Gastroesophageal sphincter (tissue), 4 donors: Measurements from ENCODE around the gene RFX8. TPM values are rescaled to one million over a fixed set of nuclear protein-coding genes. Genes with fewer than 3 reads are reported as not detected.

Experiments used
- ATAC-seq: fragments of 150-250 bp; one replicate; pipeline ENCODE4 v1.9.1; 2016; ENCODE audit warnings: mild to moderate bottlenecking, moderate library complexity
- H3K27ac ChIP-seq, 4 donors: fragments of 200-600 bp; sonication (generic) in 3 of 4; 1 replicate in 3 of 4; 2 replicates in 1 of 4; pipeline ENCODE4 v1.5.1; 2016 to 2019
- H3K27me3 ChIP-seq: fragments of 200-600 bp; sonication (generic); one replicate; pipeline ENCODE4 v1.5.1; 2019
- H3K36me3 ChIP-seq, 2 donors: fragments of 200-600 bp; sonication (generic); one replicate each; pipeline ENCODE4 v1.5.1; 2019; ENCODE audit warnings: control low read depth in 1 of 2
- H3K4me1 ChIP-seq, 3 donors: fragments of 200-600 bp; sonication (generic); 1 replicate in 2 of 3; 2 replicates in 1 of 3; pipeline ENCODE4 v1.5.1; 2016 to 2019; ENCODE audit warnings: control low read depth in 2 of 3
- H3K4me3 ChIP-seq, 2 donors: fragments of 200-600 bp; sonication (generic); one replicate each; pipeline ENCODE4 v1.5.1; 2019; ENCODE audit warnings: mild to moderate bottlenecking in 1 of 2, moderate library complexity in 1 of 2
- H3K9me3 ChIP-seq, 3 donors: fragments of 200-600 bp; sonication (generic); one replicate each; pipeline ENCODE4 v1.5.1; 2017 to 2019; ENCODE audit warnings: control low read depth in 2 of 3
- CTCF ChIP-seq, 4 experiments: fragments of 200-600 bp in 2 of 4; fragments of 450-650 bp in 2 of 4; sonication (generic) in 1 of 4; IDR thresholded peaks; one replicate each; pipeline ENCODE4 v1.5.1; 2017 to 2019; ENCODE audit warnings: antibody characterized with exemption in 4 of 4, mild to moderate bottlenecking in 2 of 4, moderate library complexity in 2 of 4
- EP300 ChIP-seq: sonication (generic); formaldehyde crosslinking; IDR thresholded peaks from one replicate; pipeline ENCODE4 v1.6.1; 2017; ENCODE audit warnings: antibody characterized with exemption, mild to moderate bottlenecking
- POLR2A ChIP-seq, 2 donors: fragments of 450-650 bp; IDR thresholded peaks; one replicate each; pipeline ENCODE4 v1.6.1; 2017; ENCODE audit warnings: antibody characterized with exemption in 2 of 2, mild to moderate bottlenecking in 2 of 2, moderate library complexity in 1 of 2
- POLR2AphosphoS5 ChIP-seq: sonication (generic); formaldehyde crosslinking; IDR thresholded peaks from one replicate; pipeline ENCODE4 v1.6.1; 2017; ENCODE audit warnings: antibody characterized with exemption
- WGBS, 2 donors: methylation state at CpG; one replicate each; pipeline ENCODE4 v1.1.5; 2018; ENCODE audit warnings: low coverage in 1 of 2; 5-methylcytosine and 5-hydroxymethylcytosine counted together
- total RNA-seq, 4 donors: library from RNA; depleted of rRNA; stranded (reverse); fragments of >200 nt; gene quantifications; one replicate each; pipeline ENCODE4 v1.1.0, GENCODE V29; 2016

RFX8 gene
- total RNA-seq, 4 donors from 2014 or later: 0.54 TPM; not detected in 3

DNA sequence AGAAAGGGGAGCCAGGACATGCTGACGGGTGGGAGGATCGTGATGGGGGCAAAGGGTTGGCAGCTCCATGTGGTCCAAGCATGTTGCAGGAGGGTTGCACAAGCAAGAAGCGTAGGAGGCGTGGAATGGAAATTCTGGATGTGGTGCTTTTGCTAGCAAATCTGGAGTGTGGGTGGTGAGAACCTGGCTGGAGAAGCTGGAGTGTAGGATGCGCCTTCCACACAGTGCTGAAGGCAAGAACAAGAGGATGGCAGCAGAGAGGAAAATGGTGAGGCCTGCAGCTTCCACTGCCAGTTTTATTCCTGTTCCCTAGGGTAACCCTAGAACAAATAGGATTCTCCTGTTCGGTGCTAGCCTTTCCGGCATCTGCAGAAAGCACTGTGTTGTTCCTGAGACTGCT, 110.0 kb downstream of the RFX8 start:
- TF ChIP-seq POLR2AphosphoS5: no peak
- no peak for TF ChIP-seq POLR2A (IDR thresholded peaks at IDR 0.05)
- TF ChIP-seq EP300: no peak
- TF ChIP-seq CTCF (IDR thresholded peaks at IDR 0.05): no peak
- Histone ChIP-seq H3K27me3 (no peaks in the 10 kb centered on the region), H3K9me3 (no peaks in the 10 kb centered on the region), H3K4me1 (no peaks in the 10 kb centered on the region), H3K36me3 (no peaks in the 10 kb centered on the region), H3K27ac (no peak overlapping the region), H3K4me3 (no peak overlapping the region)
- ATAC-seq: no peak
- 89 to 93% methylated on average over 5 to 7 of the region's 7 CpGs for WGBS, 2 donors

- no peak for ATAC-seq
- 80 to 100% methylated on average over 1 to 2 of the region's 4 CpGs for WGBS, 2 donors
Measured at GRCh38 chr2:101362777-101363176, 112.1 kb downstream of the RFX8 start.

GRCh38 chr2:101362316-101362715, 112.6 kb downstream of the RFX8 start:
- 80 to 93% methylated on average over 2 to 3 of the region's 3 CpGs for WGBS, 2 donors
- Histone ChIP-seq H3K4me3 (no peak overlapping the region), H3K9me3 (no peaks in the 10 kb centered on the region), H3K36me3 (no peaks in the 10 kb centered on the region), H3K4me1 (no peaks in the 10 kb centered on the region), H3K27ac (no peak overlapping the region), H3K27me3 (no peaks in the 10 kb centered on the region)
- no peak for ATAC-seq
- TF ChIP-seq CTCF (IDR thresholded peaks at IDR 0.05): no peak
- TF ChIP-seq POLR2A (IDR thresholded peaks at IDR 0.05): no peak
- TF ChIP-seq EP300: no peak
- no peak for TF ChIP-seq POLR2AphosphoS5

More at GRCh38 chr2:101362777-101363176, 112.1 kb downstream of the RFX8 start:
- Histone ChIP-seq H3K9me3 (no peaks in the 10 kb centered on the region), H3K36me3 (no peaks in the 10 kb centered on the region), H3K27me3 (no peaks in the 10 kb centered on the region), H3K4me3 (no peak overlapping the region), H3K27ac (no peak overlapping the region), H3K4me1 (no peaks in the 10 kb centered on the region)
- no peak for TF ChIP-seq POLR2AphosphoS5
- TF ChIP-seq POLR2A (IDR thresholded peaks at IDR 0.05): no peak
- TF ChIP-seq CTCF (IDR thresholded peaks at IDR 0.05): no peak
- no peak for TF ChIP-seq EP300

DNA sequence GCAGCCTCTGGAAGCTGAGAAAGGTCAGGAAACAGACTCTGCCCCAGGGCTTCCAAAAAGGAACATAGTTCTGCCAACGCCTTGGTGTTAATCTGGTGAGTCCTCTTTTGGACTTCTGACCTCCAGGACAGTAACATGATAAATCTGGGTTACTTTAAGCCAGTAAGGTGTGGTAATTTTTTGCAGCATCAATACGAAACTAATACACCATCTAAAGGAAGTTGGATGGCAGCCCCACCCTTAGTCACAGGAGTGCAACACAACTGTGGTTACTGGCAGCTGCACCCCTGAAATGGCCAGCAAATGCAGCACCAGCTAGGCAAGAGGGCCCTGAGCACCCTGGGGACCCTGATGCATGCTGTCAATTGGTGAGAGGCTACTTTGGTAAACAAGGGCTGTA, 113.4 kb downstream of the RFX8 start:
- 40 to 82% methylated on average over 1 to 2 of the region's 2 CpGs for WGBS, 2 donors
- Histone ChIP-seq H3K27me3 (no peaks in the 10 kb centered on the region), H3K9me3 (no peaks in the 10 kb centered on the region), H3K27ac (no peak overlapping the region), H3K36me3 (no peaks in the 10 kb centered on the region), H3K4me1 (no peaks in the 10 kb centered on the region), H3K4me3 (no peak overlapping the region)
- ATAC-seq: no peak
- TF ChIP-seq CTCF (IDR thresholded peaks at IDR 0.05): no peak
- TF ChIP-seq POLR2AphosphoS5: no peak
- no peak for TF ChIP-seq EP300
- no peak for TF ChIP-seq POLR2A (IDR thresholded peaks at IDR 0.05)

- no peaks in the 10 kb centered on the region for H3K4me1 ChIP-seq
- H3K9me3 ChIP-seq: no peaks in the 10 kb centered on the region
- H3K36me3 ChIP-seq: no peaks in the 10 kb centered on the region
- H3K4me3 ChIP-seq: no peak overlapping the region
- no peak for ATAC-seq
- no peaks in the 10 kb centered on the region for H3K27me3 ChIP-seq
- TF ChIP-seq POLR2A (IDR thresholded peaks at IDR 0.05): no peak
- no peak for TF ChIP-seq CTCF (IDR thresholded peaks at IDR 0.05)
- TF ChIP-seq EP300: no peak
- TF ChIP-seq POLR2AphosphoS5: no peak
- WGBS, 2 donors: 61 to 63% methylated on average over 2 to 3 of the region's 4 CpGs
- H3K27ac ChIP-seq: no peak overlapping the region
Measured at GRCh38 chr2:101361121-101361520, 113.8 kb downstream of the RFX8 start.
